Suprapubic skin (tissue), 3 donors: ENCODE data around the gene WASF2.

Experiments used
- POLR2A ChIP-seq, 2 donors: fragments of 450-650 bp; IDR thresholded peaks; one replicate each; pipeline ENCODE4 v1.6.1; 2017; ENCODE audit warnings: antibody characterized with exemption in 2 of 2, mild to moderate bottlenecking in 2 of 2, moderate library complexity in 2 of 2
- TF ChIP-seq, protein P1 (sequence below), 2 donors: fragments of 200-600 bp in 1 of 2; fragments of 450-650 bp in 1 of 2; sonication (generic) in 1 of 2; IDR thresholded peaks; one replicate each; pipeline ENCODE4 v1.5.1; 2016 to 2019; ENCODE audit warnings: antibody characterized with exemption in 2 of 2, mild to moderate bottlenecking in 1 of 2, moderate library complexity in 1 of 2

DNA sequence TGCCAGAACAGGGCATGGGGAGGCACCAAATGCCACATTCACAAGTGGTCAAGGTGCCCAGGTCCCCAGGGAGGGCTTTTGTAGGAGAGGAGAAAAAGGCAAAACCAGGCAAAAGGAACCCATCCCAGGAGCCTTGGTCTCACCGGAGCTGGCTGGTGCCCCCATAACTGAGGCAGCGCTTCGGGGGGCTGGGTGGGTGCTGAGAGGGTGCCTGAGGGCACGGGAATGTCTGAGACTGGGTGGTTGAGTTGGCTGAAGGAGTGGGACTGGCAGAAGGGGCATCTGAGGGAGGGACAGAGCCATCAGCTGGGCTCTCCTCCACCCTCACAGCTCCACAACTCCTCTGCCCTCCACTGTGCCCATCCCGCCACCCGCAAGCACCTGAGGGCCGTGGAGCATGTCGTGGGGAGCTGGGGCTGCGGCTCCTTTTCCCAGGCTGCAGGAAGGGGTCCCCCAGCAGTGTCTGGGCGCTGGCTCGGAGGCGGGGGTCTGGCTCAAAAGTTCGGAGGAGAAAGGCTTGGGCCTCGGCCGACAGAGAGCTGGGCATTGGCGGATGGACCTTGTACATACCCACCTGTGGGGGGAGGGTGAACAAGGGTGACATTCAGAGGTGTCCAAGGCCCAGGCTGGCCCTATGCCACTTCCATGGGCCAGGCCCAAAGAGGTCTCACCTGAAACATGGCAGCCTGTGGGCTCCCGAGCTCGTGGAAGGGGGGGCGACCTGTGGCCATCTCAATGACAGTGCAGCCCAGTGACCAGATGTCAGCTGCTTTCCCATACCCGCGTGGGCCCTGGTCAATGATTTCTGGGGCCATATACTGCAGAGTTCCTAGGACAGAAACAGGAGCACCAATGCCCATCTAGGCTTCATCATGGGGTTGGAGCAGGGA is 131.7 kb downstream of the WASF2 start:
- TF ChIP-seq POLR2A (IDR thresholded peaks at IDR 0.05) = no peak
- TF ChIP-seq, protein P1, sequence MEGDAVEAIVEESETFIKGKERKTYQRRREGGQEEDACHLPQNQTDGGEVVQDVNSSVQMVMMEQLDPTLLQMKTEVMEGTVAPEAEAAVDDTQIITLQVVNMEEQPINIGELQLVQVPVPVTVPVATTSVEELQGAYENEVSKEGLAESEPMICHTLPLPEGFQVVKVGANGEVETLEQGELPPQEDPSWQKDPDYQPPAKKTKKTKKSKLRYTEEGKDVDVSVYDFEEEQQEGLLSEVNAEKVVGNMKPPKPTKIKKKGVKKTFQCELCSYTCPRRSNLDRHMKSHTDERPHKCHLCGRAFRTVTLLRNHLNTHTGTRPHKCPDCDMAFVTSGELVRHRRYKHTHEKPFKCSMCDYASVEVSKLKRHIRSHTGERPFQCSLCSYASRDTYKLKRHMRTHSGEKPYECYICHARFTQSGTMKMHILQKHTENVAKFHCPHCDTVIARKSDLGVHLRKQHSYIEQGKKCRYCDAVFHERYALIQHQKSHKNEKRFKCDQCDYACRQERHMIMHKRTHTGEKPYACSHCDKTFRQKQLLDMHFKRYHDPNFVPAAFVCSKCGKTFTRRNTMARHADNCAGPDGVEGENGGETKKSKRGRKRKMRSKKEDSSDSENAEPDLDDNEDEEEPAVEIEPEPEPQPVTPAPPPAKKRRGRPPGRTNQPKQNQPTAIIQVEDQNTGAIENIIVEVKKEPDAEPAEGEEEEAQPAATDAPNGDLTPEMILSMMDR (IDR thresholded peaks at IDR 0.05) = no peak
